ENCODE results near the gene C17orf113.

- TF ChIP-seq CTCF (IDR thresholded peaks at IDR 0.05): no peak
- no peak for TF ChIP-seq POLR2A (IDR thresholded peaks at IDR 0.05)
Measured at GRCh38 chr17:42025936-42026335, 24.5 kb downstream of the C17orf113 start.
